WTC11 (cell line): ENCODE results near the gene FAM168B. TPM values are rescaled to one million over a fixed set of nuclear protein-coding genes. Genes with fewer than 3 reads are reported as not detected.

Source experiments
- ATAC-seq: fragments of 200-7000 bp; cut with Tn5 transposase; 2 replicates; pipeline ENCODE4 v1.10.0; 2021; ENCODE audit warnings: mild to moderate bottlenecking, moderate library complexity
- CTCF ChIA-PET: fragments of 300-600 bp; sonication (Branson Sonifier 250); formaldehyde crosslinking; loops from one replicate; lab custom pipeline; 2021; ENCODE audit warnings: antibody characterized with exemption; lab: Charles Lee
- POLR2A ChIA-PET: fragments of 350-600 bp; sonication (Branson Sonifier 250); formaldehyde crosslinking; loops from one replicate; lab custom pipeline; 2021; ENCODE audit warnings: antibody characterized with exemption; lab: Charles Lee
- DNase-seq: peaks from one replicate; pipeline ENCODE4 v3.0.0; 2021; ENCODE audit warnings: low spot score
- H3K27ac Mint-ChIP-seq: 2 replicates; pipeline ENCODE4 v1.8.0; 2021; ENCODE audit warnings: mixed read lengths
- H3K27me3 Mint-ChIP-seq: 2 replicates; pipeline ENCODE4 v1.8.0; 2021; ENCODE audit warnings: low read depth, mild to moderate bottlenecking, moderate library complexity, mixed read lengths
- H3K36me3 Mint-ChIP-seq: 2 replicates; pipeline ENCODE4 v1.8.0; 2021; ENCODE audit warnings: mixed read lengths
- H3K4me1 Mint-ChIP-seq: 2 replicates; pipeline ENCODE4 v1.8.0; 2022; ENCODE audit warnings: mixed read lengths
- H3K4me3 Mint-ChIP-seq: 2 replicates; pipeline ENCODE4 v1.8.0; 2021; ENCODE audit warnings: mild to moderate bottlenecking, moderate library complexity, mixed read lengths
- H3K9me3 Mint-ChIP-seq: 2 replicates; pipeline ENCODE4 v1.8.0; 2021; ENCODE audit warnings: mixed read lengths
- ELF4 ChIP-seq: sonication (generic); formaldehyde crosslinking; IDR thresholded peaks from 2 replicates; pipeline ENCODE4 v1.8.1; 2022; ENCODE audit warnings: low read depth, mild to moderate bottlenecking, moderate library complexity, missing genetic modification reagents
- FOXK1 ChIP-seq: sonication (generic); formaldehyde crosslinking; IDR thresholded peaks from 2 replicates; pipeline ENCODE4 v1.8.0; 2022; ENCODE audit warnings: mild to moderate bottlenecking, moderate library complexity, missing genetic modification reagents
- GTF2I ChIP-seq: fragments of 250-450 bp; sonication (Bioruptor Pico); conservative IDR thresholded peaks from 2 replicates; pipeline ENCODE4 v1.4.0; 2021; ENCODE audit warnings: mild to moderate bottlenecking
- HMGA2 ChIP-seq: fragments of 250-450 bp; sonication (Bioruptor Pico); IDR thresholded peaks from 2 replicates; pipeline ENCODE4 v1.4.0; 2021; ENCODE audit warnings: mild to moderate bottlenecking, moderate library complexity
- MXD4 ChIP-seq: fragments of 250-450 bp; sonication (Bioruptor Pico); IDR thresholded peaks from 2 replicates; pipeline ENCODE4 v1.8.0; 2021; ENCODE audit warnings: mild to moderate bottlenecking, moderate library complexity, borderline replicate concordance
- NR2C2 ChIP-seq: sonication (generic); formaldehyde crosslinking; IDR thresholded peaks from 2 replicates; pipeline ENCODE4 v1.8.0; 2022; ENCODE audit warnings: mild to moderate bottlenecking, missing genetic modification reagents
- SMAD3 ChIP-seq: sonication (generic); formaldehyde crosslinking; IDR thresholded peaks from 2 replicates; pipeline ENCODE4 v1.8.0; 2022; ENCODE audit warnings: missing genetic modification reagents, mild to moderate bottlenecking, borderline replicate concordance
- SMAD4 ChIP-seq: sonication (generic); formaldehyde crosslinking; IDR thresholded peaks from 2 replicates; pipeline ENCODE4 v1.8.0; 2022; ENCODE audit warnings: mild to moderate bottlenecking, missing genetic modification reagents
- ZNF232 ChIP-seq: sonication (generic); formaldehyde crosslinking; IDR thresholded peaks from 2 replicates; pipeline ENCODE4 v1.8.0; 2022; ENCODE audit warnings: mild to moderate bottlenecking, missing genetic modification reagents
- ZNF263 ChIP-seq: sonication (generic); formaldehyde crosslinking; IDR thresholded peaks from 2 replicates; pipeline ENCODE4 v1.8.1; 2022; ENCODE audit warnings: low read depth, mild to moderate bottlenecking, moderate library complexity, missing genetic modification reagents
- total RNA-seq: library from RNA; stranded (reverse); gene quantifications from 3 replicates; pipeline ENCODE4 v1.2.3, GENCODE V29; 2021
- TF ChIP-seq, protein P1 (sequence below): sonication (generic); formaldehyde crosslinking; IDR thresholded peaks from 2 replicates; pipeline ENCODE4 v1.8.0; 2022; ENCODE audit warnings: mild to moderate bottlenecking, missing genetic modification reagents
- TF ChIP-seq, protein P2 (sequence below): fragments of 250-450 bp; sonication (Bioruptor Pico); IDR thresholded peaks from 2 replicates; pipeline ENCODE4 v1.9.0; 2021; ENCODE audit warnings: mild to moderate bottlenecking
- TF ChIP-seq, protein P3 (sequence below): sonication (generic); formaldehyde crosslinking; IDR thresholded peaks from 2 replicates; pipeline ENCODE4 v1.8.1; 2023; ENCODE audit warnings: mild to moderate bottlenecking, missing genetic modification reagents
- TF ChIP-seq, protein P4 (sequence below): sonication (generic); formaldehyde crosslinking; conservative IDR thresholded peaks from 2 replicates; pipeline ENCODE4 v1.8.1; 2023; ENCODE audit warnings: mild to moderate bottlenecking, low read depth, missing genetic modification reagents, moderate library complexity
- TF ChIP-seq, protein P5 (sequence below): sonication (generic); formaldehyde crosslinking; IDR thresholded peaks from 2 replicates; pipeline ENCODE4 v1.8.0; 2022; ENCODE audit warnings: mild to moderate bottlenecking, missing genetic modification reagents
- TF ChIP-seq, protein P6 (sequence below): sonication (generic); formaldehyde crosslinking; IDR thresholded peaks from 2 replicates; pipeline ENCODE4 v1.8.1; 2023; ENCODE audit warnings: mild to moderate bottlenecking, missing genetic modification reagents, borderline replicate concordance
- TF ChIP-seq, protein P7 (sequence below): fragments of 200-600 bp; IDR thresholded peaks from 2 replicates; pipeline ENCODE4 v1.8.0; 2022; ENCODE audit warnings: antibody characterized with exemption
- TF ChIP-seq, protein P8 (sequence below): sonication (generic); formaldehyde crosslinking; IDR thresholded peaks from 2 replicates; pipeline ENCODE4 v1.8.1; 2023; ENCODE audit warnings: mild to moderate bottlenecking, moderate library complexity, missing genetic modification reagents

FAM168B gene
- total RNA-seq, 1 experiment from 2014 or later: 63.9 TPM

DNA sequence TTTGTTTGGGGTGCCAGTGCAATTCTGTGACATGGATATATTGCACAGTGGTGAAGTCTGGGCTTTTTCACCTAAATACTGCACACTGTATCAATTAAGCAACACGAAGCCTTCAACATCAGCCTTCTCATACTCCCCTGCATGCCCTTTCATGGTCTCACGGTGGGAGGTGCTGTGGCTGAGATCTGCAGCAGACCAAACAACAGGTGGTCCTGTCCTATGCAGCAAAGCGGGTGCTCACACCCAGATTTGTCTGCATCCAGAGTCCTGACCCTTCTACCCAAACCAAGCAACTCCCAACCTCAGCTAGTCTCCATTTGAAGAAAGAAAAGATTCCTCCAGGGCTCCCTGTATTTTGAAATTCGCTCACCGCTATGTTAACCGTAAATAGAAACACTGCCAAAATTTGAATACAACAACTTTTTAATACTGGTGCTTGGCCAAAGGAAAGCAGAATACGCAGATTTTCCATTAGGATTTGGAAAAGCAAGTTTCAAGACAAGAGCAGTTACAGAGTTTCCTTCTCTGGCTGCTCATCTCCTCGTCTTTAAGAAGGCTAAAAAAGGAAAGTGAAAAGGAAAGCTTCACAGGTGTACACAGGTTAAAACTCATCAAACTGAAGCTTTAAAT, 34.9 kb downstream of the FAM168B start:
- ChIA-PET CTCF (no interaction called here), POLR2A (no interaction called here)
- no peak for ATAC-seq
- Mint-ChIP-seq H3K36me3 (peaks cover 47% of the 10 kb centered on the region), H3K27ac (no peak overlapping the region), H3K9me3 (no peaks in the 10 kb centered on the region), H3K27me3 (no peaks in the 10 kb centered on the region), H3K4me1 (peaks cover 19% of the 10 kb centered on the region), H3K4me3 (no peak overlapping the region)
- no peak for TF ChIP-seq FOXK1
- no peak for TF ChIP-seq ZNF263 (CRISPR knock-in tag)
- no peak for TF ChIP-seq ELF4 (CRISPR knock-in tag)
- TF ChIP-seq, protein P1, sequence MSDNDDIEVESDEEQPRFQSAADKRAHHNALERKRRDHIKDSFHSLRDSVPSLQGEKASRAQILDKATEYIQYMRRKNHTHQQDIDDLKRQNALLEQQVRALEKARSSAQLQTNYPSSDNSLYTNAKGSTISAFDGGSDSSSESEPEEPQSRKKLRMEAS (CRISPR knock-in tag): no peak
- no peak for TF ChIP-seq HMGA2
- TF ChIP-seq, protein P2, sequence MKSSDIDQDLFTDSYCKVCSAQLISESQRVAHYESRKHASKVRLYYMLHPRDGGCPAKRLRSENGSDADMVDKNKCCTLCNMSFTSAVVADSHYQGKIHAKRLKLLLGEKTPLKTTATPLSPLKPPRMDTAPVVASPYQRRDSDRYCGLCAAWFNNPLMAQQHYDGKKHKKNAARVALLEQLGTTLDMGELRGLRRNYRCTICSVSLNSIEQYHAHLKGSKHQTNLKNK (CRISPR knock-in tag): no peak
- TF ChIP-seq, protein P3, sequence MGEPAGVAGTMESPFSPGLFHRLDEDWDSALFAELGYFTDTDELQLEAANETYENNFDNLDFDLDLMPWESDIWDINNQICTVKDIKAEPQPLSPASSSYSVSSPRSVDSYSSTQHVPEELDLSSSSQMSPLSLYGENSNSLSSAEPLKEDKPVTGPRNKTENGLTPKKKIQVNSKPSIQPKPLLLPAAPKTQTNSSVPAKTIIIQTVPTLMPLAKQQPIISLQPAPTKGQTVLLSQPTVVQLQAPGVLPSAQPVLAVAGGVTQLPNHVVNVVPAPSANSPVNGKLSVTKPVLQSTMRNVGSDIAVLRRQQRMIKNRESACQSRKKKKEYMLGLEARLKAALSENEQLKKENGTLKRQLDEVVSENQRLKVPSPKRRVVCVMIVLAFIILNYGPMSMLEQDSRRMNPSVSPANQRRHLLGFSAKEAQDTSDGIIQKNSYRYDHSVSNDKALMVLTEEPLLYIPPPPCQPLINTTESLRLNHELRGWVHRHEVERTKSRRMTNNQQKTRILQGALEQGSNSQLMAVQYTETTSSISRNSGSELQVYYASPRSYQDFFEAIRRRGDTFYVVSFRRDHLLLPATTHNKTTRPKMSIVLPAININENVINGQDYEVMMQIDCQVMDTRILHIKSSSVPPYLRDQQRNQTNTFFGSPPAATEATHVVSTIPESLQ (CRISPR knock-in tag): no peak
- TF ChIP-seq, protein P4, sequence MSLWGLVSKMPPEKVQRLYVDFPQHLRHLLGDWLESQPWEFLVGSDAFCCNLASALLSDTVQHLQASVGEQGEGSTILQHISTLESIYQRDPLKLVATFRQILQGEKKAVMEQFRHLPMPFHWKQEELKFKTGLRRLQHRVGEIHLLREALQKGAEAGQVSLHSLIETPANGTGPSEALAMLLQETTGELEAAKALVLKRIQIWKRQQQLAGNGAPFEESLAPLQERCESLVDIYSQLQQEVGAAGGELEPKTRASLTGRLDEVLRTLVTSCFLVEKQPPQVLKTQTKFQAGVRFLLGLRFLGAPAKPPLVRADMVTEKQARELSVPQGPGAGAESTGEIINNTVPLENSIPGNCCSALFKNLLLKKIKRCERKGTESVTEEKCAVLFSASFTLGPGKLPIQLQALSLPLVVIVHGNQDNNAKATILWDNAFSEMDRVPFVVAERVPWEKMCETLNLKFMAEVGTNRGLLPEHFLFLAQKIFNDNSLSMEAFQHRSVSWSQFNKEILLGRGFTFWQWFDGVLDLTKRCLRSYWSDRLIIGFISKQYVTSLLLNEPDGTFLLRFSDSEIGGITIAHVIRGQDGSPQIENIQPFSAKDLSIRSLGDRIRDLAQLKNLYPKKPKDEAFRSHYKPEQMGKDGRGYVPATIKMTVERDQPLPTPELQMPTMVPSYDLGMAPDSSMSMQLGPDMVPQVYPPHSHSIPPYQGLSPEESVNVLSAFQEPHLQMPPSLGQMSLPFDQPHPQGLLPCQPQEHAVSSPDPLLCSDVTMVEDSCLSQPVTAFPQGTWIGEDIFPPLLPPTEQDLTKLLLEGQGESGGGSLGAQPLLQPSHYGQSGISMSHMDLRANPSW (CRISPR knock-in tag): no peak
- no peak for TF ChIP-seq ZNF232 (CRISPR knock-in tag)
- TF ChIP-seq, protein P5, sequence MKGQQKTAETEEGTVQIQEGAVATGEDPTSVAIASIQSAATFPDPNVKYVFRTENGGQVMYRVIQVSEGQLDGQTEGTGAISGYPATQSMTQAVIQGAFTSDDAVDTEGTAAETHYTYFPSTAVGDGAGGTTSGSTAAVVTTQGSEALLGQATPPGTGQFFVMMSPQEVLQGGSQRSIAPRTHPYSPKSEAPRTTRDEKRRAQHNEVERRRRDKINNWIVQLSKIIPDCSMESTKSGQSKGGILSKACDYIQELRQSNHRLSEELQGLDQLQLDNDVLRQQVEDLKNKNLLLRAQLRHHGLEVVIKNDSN (CRISPR knock-in tag): no peak
- no peak for TF ChIP-seq GTF2I (CRISPR knock-in tag)
- no peak for TF ChIP-seq SMAD3 (CRISPR knock-in tag)
- TF ChIP-seq, protein P6, sequence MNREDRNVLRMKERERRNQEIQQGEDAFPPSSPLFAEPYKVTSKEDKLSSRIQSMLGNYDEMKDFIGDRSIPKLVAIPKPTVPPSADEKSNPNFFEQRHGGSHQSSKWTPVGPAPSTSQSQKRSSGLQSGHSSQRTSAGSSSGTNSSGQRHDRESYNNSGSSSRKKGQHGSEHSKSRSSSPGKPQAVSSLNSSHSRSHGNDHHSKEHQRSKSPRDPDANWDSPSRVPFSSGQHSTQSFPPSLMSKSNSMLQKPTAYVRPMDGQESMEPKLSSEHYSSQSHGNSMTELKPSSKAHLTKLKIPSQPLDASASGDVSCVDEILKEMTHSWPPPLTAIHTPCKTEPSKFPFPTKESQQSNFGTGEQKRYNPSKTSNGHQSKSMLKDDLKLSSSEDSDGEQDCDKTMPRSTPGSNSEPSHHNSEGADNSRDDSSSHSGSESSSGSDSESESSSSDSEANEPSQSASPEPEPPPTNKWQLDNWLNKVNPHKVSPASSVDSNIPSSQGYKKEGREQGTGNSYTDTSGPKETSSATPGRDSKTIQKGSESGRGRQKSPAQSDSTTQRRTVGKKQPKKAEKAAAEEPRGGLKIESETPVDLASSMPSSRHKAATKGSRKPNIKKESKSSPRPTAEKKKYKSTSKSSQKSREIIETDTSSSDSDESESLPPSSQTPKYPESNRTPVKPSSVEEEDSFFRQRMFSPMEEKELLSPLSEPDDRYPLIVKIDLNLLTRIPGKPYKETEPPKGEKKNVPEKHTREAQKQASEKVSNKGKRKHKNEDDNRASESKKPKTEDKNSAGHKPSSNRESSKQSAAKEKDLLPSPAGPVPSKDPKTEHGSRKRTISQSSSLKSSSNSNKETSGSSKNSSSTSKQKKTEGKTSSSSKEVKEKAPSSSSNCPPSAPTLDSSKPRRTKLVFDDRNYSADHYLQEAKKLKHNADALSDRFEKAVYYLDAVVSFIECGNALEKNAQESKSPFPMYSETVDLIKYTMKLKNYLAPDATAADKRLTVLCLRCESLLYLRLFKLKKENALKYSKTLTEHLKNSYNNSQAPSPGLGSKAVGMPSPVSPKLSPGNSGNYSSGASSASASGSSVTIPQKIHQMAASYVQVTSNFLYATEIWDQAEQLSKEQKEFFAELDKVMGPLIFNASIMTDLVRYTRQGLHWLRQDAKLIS (CRISPR knock-in tag): no peak
- TF ChIP-seq, protein P7, sequence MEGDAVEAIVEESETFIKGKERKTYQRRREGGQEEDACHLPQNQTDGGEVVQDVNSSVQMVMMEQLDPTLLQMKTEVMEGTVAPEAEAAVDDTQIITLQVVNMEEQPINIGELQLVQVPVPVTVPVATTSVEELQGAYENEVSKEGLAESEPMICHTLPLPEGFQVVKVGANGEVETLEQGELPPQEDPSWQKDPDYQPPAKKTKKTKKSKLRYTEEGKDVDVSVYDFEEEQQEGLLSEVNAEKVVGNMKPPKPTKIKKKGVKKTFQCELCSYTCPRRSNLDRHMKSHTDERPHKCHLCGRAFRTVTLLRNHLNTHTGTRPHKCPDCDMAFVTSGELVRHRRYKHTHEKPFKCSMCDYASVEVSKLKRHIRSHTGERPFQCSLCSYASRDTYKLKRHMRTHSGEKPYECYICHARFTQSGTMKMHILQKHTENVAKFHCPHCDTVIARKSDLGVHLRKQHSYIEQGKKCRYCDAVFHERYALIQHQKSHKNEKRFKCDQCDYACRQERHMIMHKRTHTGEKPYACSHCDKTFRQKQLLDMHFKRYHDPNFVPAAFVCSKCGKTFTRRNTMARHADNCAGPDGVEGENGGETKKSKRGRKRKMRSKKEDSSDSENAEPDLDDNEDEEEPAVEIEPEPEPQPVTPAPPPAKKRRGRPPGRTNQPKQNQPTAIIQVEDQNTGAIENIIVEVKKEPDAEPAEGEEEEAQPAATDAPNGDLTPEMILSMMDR: no peak
- no peak for TF ChIP-seq MXD4 (CRISPR knock-in tag)
- TF ChIP-seq, protein P8, sequence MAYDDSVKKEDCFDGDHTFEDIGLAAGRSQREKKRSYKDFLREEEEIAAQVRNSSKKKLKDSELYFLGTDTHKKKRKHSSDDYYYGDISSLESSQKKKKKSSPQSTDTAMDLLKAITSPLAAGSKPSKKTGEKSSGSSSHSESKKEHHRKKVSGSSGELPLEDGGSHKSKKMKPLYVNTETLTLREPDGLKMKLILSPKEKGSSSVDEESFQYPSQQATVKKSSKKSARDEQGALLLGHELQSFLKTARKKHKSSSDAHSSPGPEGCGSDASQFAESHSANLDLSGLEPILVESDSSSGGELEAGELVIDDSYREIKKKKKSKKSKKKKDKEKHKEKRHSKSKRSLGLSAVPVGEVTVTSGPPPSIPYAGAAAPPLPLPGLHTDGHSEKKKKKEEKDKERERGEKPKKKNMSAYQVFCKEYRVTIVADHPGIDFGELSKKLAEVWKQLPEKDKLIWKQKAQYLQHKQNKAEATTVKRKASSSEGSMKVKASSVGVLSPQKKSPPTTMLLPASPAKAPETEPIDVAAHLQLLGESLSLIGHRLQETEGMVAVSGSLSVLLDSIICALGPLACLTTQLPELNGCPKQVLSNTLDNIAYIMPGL (CRISPR knock-in tag): no peak
- no peak for TF ChIP-seq NR2C2 (CRISPR knock-in tag)
- TF ChIP-seq SMAD4 (CRISPR knock-in tag): no peak
- DNase-seq: no peak
